Body of pancreas (tissue), 4 donors: ENCODE measurements around the gene MAN2A1. TPM values are rescaled to one million over a fixed set of nuclear protein-coding genes. Genes with fewer than 3 reads are reported as not detected.
"Not testable (repeated sequence)": the region's sequence is repeated elsewhere in the genome, so short reads cannot be mapped to it uniquely, and the experiment has no call there.

Experiments
- ATAC-seq: fragments of 150-250 bp; one replicate; pipeline ENCODE4 v1.9.1; 2016
- DNase-seq, 4 donors: peaks; one replicate each; pipeline ENCODE4 v3.0.0-alpha.2; 2019
- H3K27ac ChIP-seq, 4 donors: fragments of 200-600 bp; sonication (generic); 1 replicate in 3 of 4; 2 replicates in 1 of 4; pipeline versions ENCODE4 v1.5.1 to v1.6.1; 2016 to 2019; ENCODE audit warnings: mild to moderate bottlenecking in 1 of 4, mixed read lengths in 1 of 4, moderate library complexity in 1 of 4
- H3K27me3 ChIP-seq, 2 donors: fragments of 200-600 bp; sonication (generic); one replicate each; pipeline ENCODE4 v1.6.0; 2016; ENCODE audit warnings: mild to moderate bottlenecking in 1 of 2
- H3K36me3 ChIP-seq, 2 donors: fragments of 200-600 bp; sonication (generic); replicated peaks in 1 of 2; 2 replicates each; pipeline ENCODE4 v1.5.1; 2016; ENCODE audit warnings: low read depth in 2 of 2; ENCODE audit not compliant: insufficient read depth in 1 of 2
- H3K4me1 ChIP-seq: fragments of 200-600 bp; sonication (generic); one replicate; pipeline ENCODE4 v1.6.0; 2016
- H3K4me3 ChIP-seq, 2 donors: fragments of 200-600 bp; sonication (generic); 1 replicate in 1 of 2; 2 replicates in 1 of 2; pipeline ENCODE4 v1.5.1; 2016 to 2019
- H3K9me3 ChIP-seq, 3 donors: fragments of 200-600 bp; sonication (generic); 1 replicate in 2 of 3; 2 replicates in 1 of 3; pipeline ENCODE4 v1.5.1; 2016
- POLR2A ChIP-seq, 3 donors: fragments of 450-650 bp; IDR thresholded peaks; one replicate each; pipeline ENCODE4 v1.6.1; 2016; ENCODE audit warnings: antibody characterized with exemption in 3 of 3, mild to moderate bottlenecking in 2 of 3
- WGBS, 2 donors: methylation state at CpG; one replicate each; pipeline ENCODE4 v1.1.5; 2017; 5-methylcytosine and 5-hydroxymethylcytosine counted together
- intact Hi-C: fragments of 100-400 bp; cut with DNase I; formaldehyde crosslinking; loops from one replicate; pipeline ENCODE4 v1.15.1; 2023
- total RNA-seq, 2 donors: library from RNA; depleted of rRNA; stranded (reverse); fragments of >200 nt; gene quantifications; one replicate each; pipeline ENCODE4 v1.1.0, GENCODE V29; 2016
- TF ChIP-seq, protein P1 (sequence below), 7 experiments: fragments of 450-650 bp in 4 of 7; fragments of 200-600 bp in 3 of 7; sonication (generic) in 3 of 7; IDR thresholded peaks; one replicate each; pipeline ENCODE4 v1.5.1; 2016 to 2019; ENCODE audit warnings: antibody characterized with exemption in 7 of 7

The MAN2A1 gene
- total RNA-seq, 2 donors from 2014 or later, result 43.8 to 61.7 TPM

- no peaks in the 10 kb centered on the region for H3K9me3 ChIP-seq
- ATAC-seq (no peak), DNase-seq (no peak)
- no peak for TF ChIP-seq POLR2A (IDR thresholded peaks at IDR 0.05)
- TF ChIP-seq, protein P1, sequence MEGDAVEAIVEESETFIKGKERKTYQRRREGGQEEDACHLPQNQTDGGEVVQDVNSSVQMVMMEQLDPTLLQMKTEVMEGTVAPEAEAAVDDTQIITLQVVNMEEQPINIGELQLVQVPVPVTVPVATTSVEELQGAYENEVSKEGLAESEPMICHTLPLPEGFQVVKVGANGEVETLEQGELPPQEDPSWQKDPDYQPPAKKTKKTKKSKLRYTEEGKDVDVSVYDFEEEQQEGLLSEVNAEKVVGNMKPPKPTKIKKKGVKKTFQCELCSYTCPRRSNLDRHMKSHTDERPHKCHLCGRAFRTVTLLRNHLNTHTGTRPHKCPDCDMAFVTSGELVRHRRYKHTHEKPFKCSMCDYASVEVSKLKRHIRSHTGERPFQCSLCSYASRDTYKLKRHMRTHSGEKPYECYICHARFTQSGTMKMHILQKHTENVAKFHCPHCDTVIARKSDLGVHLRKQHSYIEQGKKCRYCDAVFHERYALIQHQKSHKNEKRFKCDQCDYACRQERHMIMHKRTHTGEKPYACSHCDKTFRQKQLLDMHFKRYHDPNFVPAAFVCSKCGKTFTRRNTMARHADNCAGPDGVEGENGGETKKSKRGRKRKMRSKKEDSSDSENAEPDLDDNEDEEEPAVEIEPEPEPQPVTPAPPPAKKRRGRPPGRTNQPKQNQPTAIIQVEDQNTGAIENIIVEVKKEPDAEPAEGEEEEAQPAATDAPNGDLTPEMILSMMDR (IDR thresholded peaks at IDR 0.05), result no peak
- peaks cover 0 to 1% of the 10 kb centered on the region in 2 donors for H3K36me3 ChIP-seq
- H3K27me3 ChIP-seq, result no peaks in the 10 kb centered on the region
- H3K4me1 ChIP-seq, result peaks cover 20% of the 10 kb centered on the region
- intact Hi-C loops, result no loop called here
- no peak overlapping the region for H3K27ac ChIP-seq
- H3K4me3 ChIP-seq, result no peak overlapping the region
Observed at GRCh38 chr5:109757490-109757889, 67.8 kb downstream of the MAN2A1 start.

GRCh38 chr5:109759306-109759705 is 69.6 kb downstream of the MAN2A1 start:
- Histone ChIP-seq H3K4me3 (no peak overlapping the region), H3K27me3 (no peaks in the 10 kb centered on the region), H3K4me1 (peaks cover 9% of the 10 kb centered on the region), H3K36me3 (peaks cover 0 to 1% of the 10 kb centered on the region in 2 donors), H3K27ac (peak overlapping the region in 1 of 4 donors; percentile 31), H3K9me3 (no peaks in the 10 kb centered on the region)
- DNase-seq (no peak), ATAC-seq (no peak)
- TF ChIP-seq, protein P1 (IDR thresholded peaks at IDR 0.05), result no peak
- TF ChIP-seq POLR2A (IDR thresholded peaks at IDR 0.05), result no peak
- intact Hi-C loops, result no loop called here

- H3K4me3 ChIP-seq, DNase-seq, H3K9me3 ChIP-seq, H3K27ac ChIP-seq, intact Hi-C loops, H3K27me3 ChIP-seq, ATAC-seq, H3K4me1 ChIP-seq, H3K36me3 ChIP-seq: not testable (repeated sequence)
- 94 to 100% methylated on average over 4 of the region's 4 CpGs for WGBS, 2 donors
Observed at GRCh38 chr5:109760130-109760529, 70.4 kb downstream of the MAN2A1 start.

DNA sequence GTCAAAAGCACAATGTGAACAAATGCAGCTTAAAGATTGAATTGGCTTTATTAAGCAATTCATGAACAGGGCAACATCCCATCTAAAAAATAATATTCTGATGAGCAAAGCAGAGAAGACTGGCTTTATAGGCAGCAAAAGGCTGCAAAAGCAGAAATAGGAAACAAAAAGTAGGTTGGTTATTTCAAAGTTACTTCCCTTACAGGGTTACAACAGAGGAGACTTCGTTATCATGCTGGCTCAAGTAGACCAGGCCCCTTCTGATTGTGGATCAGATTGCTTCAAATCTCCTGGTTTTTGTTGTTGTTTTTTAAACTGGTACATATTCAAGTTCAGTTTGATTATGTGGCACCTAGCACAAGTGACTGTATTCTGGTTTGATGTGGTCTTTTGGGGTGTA is 73.1 kb downstream of the MAN2A1 start:
- no peaks in the 10 kb centered on the region for H3K27me3 ChIP-seq
- TF ChIP-seq POLR2A (IDR thresholded peaks at IDR 0.05), result no peak
- TF ChIP-seq, protein P1 (IDR thresholded peaks at IDR 0.05), result no peak
- 96 to 100% methylated on average over 1 of the region's 1 CpG for WGBS, 2 donors
- H3K4me3 ChIP-seq, result no peak overlapping the region
- no peaks in the 10 kb centered on the region for H3K36me3 ChIP-seq
- H3K4me1 ChIP-seq, result peaks cover 9% of the 10 kb centered on the region
- intact Hi-C loops, result no loop called here
- ATAC-seq (no peak), DNase-seq (no peak)
- no peaks in the 10 kb centered on the region for H3K9me3 ChIP-seq
- H3K27ac ChIP-seq, result no peak overlapping the region

GRCh38 chr5:109767184-109767995 is 77.7 kb downstream of the MAN2A1 start:
- TF ChIP-seq, protein P1 (IDR thresholded peaks at IDR 0.05), result no peak
- TF ChIP-seq POLR2A (IDR thresholded peaks at IDR 0.05), result no peak
- Histone ChIP-seq H3K4me3 (no peak overlapping the region), H3K27me3 (no peaks in the 10 kb centered on the region), H3K27ac (no peak overlapping the region), H3K4me1 (no peaks in the 10 kb centered on the region), H3K36me3 (peaks cover 2 to 4% of the 10 kb centered on the region in 2 donors), H3K9me3 (no peaks in the 10 kb centered on the region)
- DNase-seq, result no peak
- no peak for ATAC-seq
- intact Hi-C loops, result no loop called here
- WGBS, 2 donors, result 39 to 44% methylated on average over 4 of the region's 4 CpGs
